ENCODE data around the gene PRR5L. TPM values are rescaled to one million over a fixed set of nuclear protein-coding genes. Genes with fewer than 3 reads are reported as not detected.
A peak's percentile ranks its signal among the peaks of the same experiment; 100 is the strongest.

PRR5L gene
- total RNA-seq, 1 donor, result 0.54 TPM

GRCh38 chr11:36278531-36279282 is 17.4 kb upstream of the PRR5L start:
- DNase-seq (ENCODE audit: low read depth), result no peak
- H3K4me3 ChIP-seq (ENCODE audit: low read depth, low read length), result no peak overlapping the region
- TF ChIP-seq CTCF (IDR thresholded peaks at IDR 0.05; ENCODE audit: insufficient read depth, low read length), result no peak

GRCh38 chr11:36280531-36280930 is 15.6 kb upstream of the PRR5L start:
- TF ChIP-seq CTCF (IDR thresholded peaks at IDR 0.05; ENCODE audit: insufficient read depth, low read length), result no peak
- H3K4me3 ChIP-seq (ENCODE audit: low read depth, low read length), result no peak overlapping the region
- DNase-seq (ENCODE audit: low read depth), result no peak

- no peak for DNase-seq (ENCODE audit: low read depth)
- TF ChIP-seq CTCF (IDR thresholded peaks at IDR 0.05; ENCODE audit: insufficient read depth, low read length), result no peak
- no peak overlapping the region for H3K4me3 ChIP-seq (ENCODE audit: low read depth, low read length)
These were observed 14.2 kb upstream of the PRR5L start for GRCh38 chr11:36281850-36282249.

GRCh38 chr11:36282926-36283325 is 13.2 kb upstream of the PRR5L start:
- no peak for TF ChIP-seq CTCF (IDR thresholded peaks at IDR 0.05; ENCODE audit: insufficient read depth, low read length)
- no peak for DNase-seq (ENCODE audit: low read depth)
- H3K4me3 ChIP-seq (ENCODE audit: low read depth, low read length), result no peak overlapping the region

GRCh38 chr11:36288442-36289225 is 7.5 kb upstream of the PRR5L start:
- DNase-seq (ENCODE audit: low read depth), result no peak
- peak overlapping the region; percentile 97 for H3K4me3 ChIP-seq (ENCODE audit: low read depth, low read length)
- TF ChIP-seq CTCF (IDR thresholded peaks at IDR 0.05; ENCODE audit: insufficient read depth, low read length), result no peak

- peak; percentile 90 for DNase-seq (ENCODE audit: low read depth)
- TF ChIP-seq CTCF (IDR thresholded peaks at IDR 0.05; ENCODE audit: insufficient read depth, low read length), result no peak
- peak within 1 kb of the TSS; percentile 97 for H3K4me3 ChIP-seq (ENCODE audit: low read depth, low read length)
These were observed 6.7 kb upstream of the PRR5L start, which contains the start of gene COMMD9 for GRCh38 chr11:36289226-36289852. TSS of gene COMMD9 (minus strand) at chr11:36289424. CDS start at chr11:36289412, 12 bp downstream.

Measured in fibroblast of the aortic adventitia (primary cell).